Measurements from ENCODE around the gene SNRPD1.

DNA sequence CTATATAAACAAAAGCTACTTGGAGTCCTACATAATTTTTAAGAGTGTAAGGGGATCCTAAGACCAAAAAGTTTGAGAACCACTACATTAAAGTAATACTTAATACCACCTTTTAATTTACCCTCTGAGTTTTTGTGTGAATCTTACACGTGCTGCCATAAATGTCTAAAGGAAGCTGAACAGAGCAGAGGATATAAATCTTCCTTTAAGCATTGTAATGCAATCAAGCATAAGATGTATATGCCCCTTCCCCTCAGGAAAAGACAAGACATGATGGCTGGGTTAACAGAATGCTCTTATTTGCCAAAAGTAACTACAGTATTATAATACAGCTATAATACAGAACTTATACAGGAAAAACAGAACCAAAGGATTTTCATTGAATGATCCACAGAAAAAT, 14.5 kb upstream of the SNRPD1 start:
- TF ChIP-seq POLR2AphosphoS5 (IDR thresholded peaks at IDR 0.05; ENCODE audit: low read depth, low read length) (no peak), TAF1 (IDR thresholded peaks at IDR 0.05; ENCODE audit: borderline replicate concordance, insufficient read depth, low read length) (no peak)

Measured in PFSK-1 (cell line).